GM12878 (cell line): ENCODE data around the gene NBR1. TPM values are rescaled to one million over a fixed set of nuclear protein-coding genes. Genes with fewer than 3 reads are reported as not detected.

Experiments used
- ATAC-seq: fragments of 200-7000 bp; cut with Tn5 transposase; 3 replicates; pipeline ENCODE4 v1.9.1; 2020; ENCODE audit warnings: mild to moderate bottlenecking, moderate library complexity
- BruUV-seq: library from RNA; stranded (reverse); fragments of 400-500 nt; replicated peaks from 2 replicates; lab custom pipeline; 2021; lab: Mats Ljungman, UMichigan
- CTCF ChIA-PET: fragments of 300-600 bp; sonication (Branson Sonifier 250); formaldehyde crosslinking; extraction: SDS; loops from one replicate; lab custom pipeline; 2021; ENCODE audit warnings: inconsistent platforms; lab: Yijun Ruan, JAX
- POLR2A ChIA-PET: fragments of 350-600 bp; formaldehyde crosslinking; extraction: SDS; loops from one replicate; lab custom pipeline; 2021; ENCODE audit warnings: inconsistent platforms; lab: Charles Lee
- RAD21 ChIA-PET: fragments of 300-600 bp; sonication (Branson Sonifier 250); formaldehyde crosslinking; loops from one replicate; lab custom pipeline; 2023; ENCODE audit warnings: antibody characterized with exemption; ENCODE audit not compliant: unreplicated experiment; lab: Charles Lee
- SMC1A ChIA-PET: fragments of 300-600 bp; sonication (Branson Sonifier 250); formaldehyde crosslinking; loops from one replicate; lab custom pipeline; 2023; ENCODE audit not compliant: unreplicated experiment, uncharacterized antibody; lab: Charles Lee
- DNase-seq: peaks from one replicate; pipeline ENCODE4 v3.0.0-alpha.2; 2011; ENCODE audit warnings: low read depth, low spot score
- FAIRE-seq: peaks from 3 replicates; lab custom pipeline; 2011; peaks lifted over from hg19 to GRCh38; lab: Jason Lieb, UNC
- H2AFZ ChIP-seq: 2 replicates; pipeline ENCODE4 v1.6.0; 2011; ENCODE audit warnings: low read depth, low read length, control low read depth; ENCODE audit not compliant: control insufficient read depth
- H3K27ac ChIP-seq: 2 replicates; pipeline ENCODE4 v1.5.1; 2011; ENCODE audit warnings: control low read depth; ENCODE audit not compliant: control insufficient read depth, insufficient read depth
- H3K27me3 ChIP-seq, 2 experiments: replicated peaks in 1 of 2; 2 replicates each; pipeline versions ENCODE4 v1.6.0 to v1.6.1; 2011; ENCODE audit warnings: low read length in 1 of 2; ENCODE audit not compliant: control insufficient read depth in 2 of 2, insufficient read depth in 2 of 2
- H3K36me3 ChIP-seq, 2 experiments: 2 replicates each; pipeline ENCODE4 v1.5.1; 2011; ENCODE audit warnings: low read length in 1 of 2; ENCODE audit not compliant: control insufficient read depth in 2 of 2, insufficient read depth in 2 of 2
- H3K4me1 ChIP-seq: 2 replicates; pipeline ENCODE4 v1.6.1; 2011; ENCODE audit warnings: mild to moderate bottlenecking, low read length, moderate library complexity, mixed read lengths; ENCODE audit not compliant: control insufficient read depth, insufficient read depth
- H3K4me2 ChIP-seq: 2 replicates; pipeline ENCODE4 v1.6.0; 2011; ENCODE audit warnings: control low read depth; ENCODE audit not compliant: control insufficient read depth, insufficient read depth
- H3K4me3 ChIP-seq: fragments of 200-600 bp; sonication (generic); 2 replicates; pipeline ENCODE4 v1.5.1; 2016
- H3K79me2 ChIP-seq: 2 replicates; pipeline ENCODE4 v1.6.0; 2011; ENCODE audit warnings: low read length; ENCODE audit not compliant: control insufficient read depth, insufficient read depth
- H3K9ac ChIP-seq: 2 replicates; pipeline ENCODE4 v1.8.0; 2011; ENCODE audit warnings: low read length, control low read depth, mixed read lengths; ENCODE audit not compliant: control insufficient read depth, insufficient read depth
- H3K9me3 ChIP-seq: replicated peaks from 3 replicates; pipeline ENCODE4 v1.5.1; 2011; ENCODE audit warnings: mild to moderate bottlenecking, low read length; ENCODE audit not compliant: control insufficient read depth, insufficient read depth
- H4K20me1 ChIP-seq: 2 replicates; pipeline ENCODE4 v1.6.0; 2011; ENCODE audit not compliant: control insufficient read depth, insufficient read depth
- CHD2 ChIP-seq: IDR thresholded peaks from 2 replicates; pipeline ENCODE4 v1.6.1; 2011; ENCODE audit warnings: low read depth, low read length, improper control_type of control experiment, borderline replicate concordance
- EZH2 ChIP-seq: IDR thresholded peaks from 2 replicates; pipeline ENCODE4 v1.6.1; 2012; ENCODE audit warnings: low read depth, mild to moderate bottlenecking, control low read depth, inconsistent platforms, low read length, borderline replicate concordance; ENCODE audit not compliant: control insufficient read depth
- RBBP5 ChIP-seq: fragments of 200-600 bp; sonication (generic); conservative IDR thresholded peaks from 2 replicates; pipeline ENCODE4 v1.6.1; 2016
- TBL1XR1 ChIP-seq: IDR thresholded peaks from 2 replicates; pipeline ENCODE4 v1.6.1; 2012; ENCODE audit warnings: low read depth, low read length, improper control_type of control experiment
- YY1 ChIP-seq: IDR thresholded peaks from 2 replicates; pipeline ENCODE4 v1.6.1; 2011; ENCODE audit warnings: low read depth, mild to moderate bottlenecking, low read length
- WGBS: methylation state at CpG from one replicate; pipeline ENCODE4 v1.1.6; 2016; ENCODE audit warnings: low lambda C conversion rate; ENCODE audit not compliant: insufficient replicate concordance, insufficient coverage; ENCODE audit errors: missing lambda C conversion rate; 5-methylcytosine and 5-hydroxymethylcytosine counted together
- in situ Hi-C: fragments of 300-500 bp; cut with MboI; formaldehyde crosslinking; loops from 9 replicates; pipeline ENCODE4 v1.14.3; 2018; ENCODE audit warnings: mixed read lengths
- intact Hi-C: fragments of 100-400 bp; cut with micrococcal nuclease; formaldehyde crosslinking; loops from one replicate; pipeline ENCODE4 v1.14.2; 2022; ENCODE audit not compliant: unreplicated experiment
- polyA plus RNA-seq, 11 experiments: library from polyadenylated mRNA; depleted of rRNA in 4 of 11; unstranded in 6 of 11; stranded (reverse) in 5 of 11; fragments of >200 nt; fragmentation: Nextera tagmentation in 4 of 11; fragmentation: Illumina TruSeq in 1 of 11; extraction: Ambion mirVana in 4 of 11; extraction: Trizol in 1 of 11; gene quantifications; 1 replicate in 1 of 11; 2 replicates in 10 of 11; pipeline versions ENCODE4 v1.2.1 to v1.2.3, GENCODE V29; 2011 to 2016; ENCODE audit warnings: inconsistent platforms in 2 of 11, missing spikeins in 2 of 11, low read depth in 1 of 11
- total RNA-seq, 4 experiments: library from RNA; depleted of rRNA in 3 of 4; stranded (reverse); fragments of >200 nt in 3 of 4; fragmentation: Illumina TruSeq in 1 of 4; extraction: Trizol in 1 of 4; gene quantifications; 2 replicates each; pipeline versions ENCODE4 v1.2.1 to v1.2.3, GENCODE V29; 2013 to 2021
- TF ChIP-seq, protein P1 (sequence below): fragments of 450-650 bp; IDR thresholded peaks from 2 replicates; pipeline ENCODE4 v1.6.1; 2017; ENCODE audit warnings: mild to moderate bottlenecking, moderate library complexity

The NBR1 gene
- total and polyA plus RNA-seq, 10 of the 15 experiments (the other 5 are each of a cell fraction or from before 2014, with no cell fraction given), result 3.5 to 55.2 (median 28.2) TPM

DNA sequence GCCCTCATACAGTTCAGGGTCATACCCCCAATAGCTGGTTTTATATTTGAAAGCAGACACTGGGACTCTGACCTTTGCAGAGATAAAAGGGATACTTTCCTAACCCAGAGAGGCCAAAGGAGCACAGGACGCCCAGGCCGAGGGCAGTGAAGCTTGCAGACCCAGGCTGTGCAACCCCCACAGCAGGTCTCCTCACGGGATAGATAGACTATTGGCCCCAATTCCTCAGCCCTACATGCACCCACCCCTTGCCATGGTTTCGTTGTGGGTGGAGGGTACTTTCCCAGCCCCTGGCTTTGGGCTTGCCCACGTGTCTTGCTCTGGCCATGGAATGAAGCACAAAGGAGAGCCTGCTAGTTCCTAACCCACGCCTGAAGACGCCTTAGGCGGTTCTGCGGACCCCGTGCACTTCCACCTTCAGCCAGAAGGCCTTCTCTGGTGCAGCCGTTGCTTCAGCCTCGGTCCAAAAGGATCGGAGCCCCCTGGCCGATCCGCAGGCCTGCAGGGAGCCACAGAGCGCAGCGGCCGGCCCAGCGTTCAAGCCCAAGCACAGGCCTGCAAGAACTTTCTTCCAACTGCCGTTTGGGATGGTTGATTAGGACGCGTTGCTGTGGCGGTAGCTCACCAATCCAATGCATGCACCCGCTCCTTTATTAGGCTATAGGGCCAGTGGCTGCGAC, 36.1 kb upstream of the NBR1 start (continued):
- TF ChIP-seq, protein P1, sequence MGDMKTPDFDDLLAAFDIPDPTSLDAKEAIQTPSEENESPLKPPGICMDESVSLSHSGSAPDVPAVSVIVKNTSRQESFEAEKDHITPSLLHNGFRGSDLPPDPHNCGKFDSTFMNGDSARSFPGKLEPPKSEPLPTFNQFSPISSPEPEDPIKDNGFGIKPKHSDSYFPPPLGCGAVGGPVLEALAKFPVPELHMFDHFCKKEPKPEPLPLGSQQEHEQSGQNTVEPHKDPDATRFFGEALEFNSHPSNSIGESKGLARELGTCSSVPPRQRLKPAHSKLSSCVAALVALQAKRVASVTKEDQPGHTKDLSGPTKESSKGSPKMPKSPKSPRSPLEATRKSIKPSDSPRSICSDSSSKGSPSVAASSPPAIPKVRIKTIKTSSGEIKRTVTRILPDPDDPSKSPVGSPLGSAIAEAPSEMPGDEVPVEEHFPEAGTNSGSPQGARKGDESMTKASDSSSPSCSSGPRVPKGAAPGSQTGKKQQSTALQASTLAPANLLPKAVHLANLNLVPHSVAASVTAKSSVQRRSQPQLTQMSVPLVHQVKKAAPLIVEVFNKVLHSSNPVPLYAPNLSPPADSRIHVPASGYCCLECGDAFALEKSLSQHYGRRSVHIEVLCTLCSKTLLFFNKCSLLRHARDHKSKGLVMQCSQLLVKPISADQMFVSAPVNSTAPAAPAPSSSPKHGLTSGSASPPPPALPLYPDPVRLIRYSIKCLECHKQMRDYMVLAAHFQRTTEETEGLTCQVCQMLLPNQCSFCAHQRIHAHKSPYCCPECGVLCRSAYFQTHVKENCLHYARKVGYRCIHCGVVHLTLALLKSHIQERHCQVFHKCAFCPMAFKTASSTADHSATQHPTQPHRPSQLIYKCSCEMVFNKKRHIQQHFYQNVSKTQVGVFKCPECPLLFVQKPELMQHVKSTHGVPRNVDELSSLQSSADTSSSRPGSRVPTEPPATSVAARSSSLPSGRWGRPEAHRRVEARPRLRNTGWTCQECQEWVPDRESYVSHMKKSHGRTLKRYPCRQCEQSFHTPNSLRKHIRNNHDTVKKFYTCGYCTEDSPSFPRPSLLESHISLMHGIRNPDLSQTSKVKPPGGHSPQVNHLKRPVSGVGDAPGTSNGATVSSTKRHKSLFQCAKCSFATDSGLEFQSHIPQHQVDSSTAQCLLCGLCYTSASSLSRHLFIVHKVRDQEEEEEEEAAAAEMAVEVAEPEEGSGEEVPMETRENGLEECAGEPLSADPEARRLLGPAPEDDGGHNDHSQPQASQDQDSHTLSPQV, result no peak
- no peak for TF ChIP-seq RBBP5

DNA sequence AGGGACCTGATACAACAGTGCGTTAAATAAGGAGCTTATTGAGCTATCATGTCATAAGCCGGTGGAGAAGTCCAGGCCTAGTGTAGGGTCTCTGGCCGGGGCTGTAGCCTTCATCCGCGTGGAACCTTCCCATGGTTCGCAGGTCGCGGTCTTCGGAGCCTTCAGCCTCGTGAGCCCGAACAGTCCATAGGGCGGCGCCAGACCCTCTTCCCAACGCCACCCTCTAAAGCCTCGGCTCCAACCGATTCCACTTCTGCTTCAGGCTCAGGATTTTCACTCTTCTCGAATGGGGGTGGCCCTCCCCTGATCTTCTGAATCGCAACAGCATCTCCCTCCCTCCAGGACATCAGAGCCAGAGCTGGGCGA, 35.6 kb upstream of the NBR1 start:
- H3K36me3 ChIP-seq, result no peaks in the 10 kb centered on the region
- no peaks in the 10 kb centered on the region for H4K20me1 ChIP-seq
- ChIA-PET POLR2A (no interaction called here), CTCF (no interaction called here), RAD21 (no interaction called here), SMC1A (no interaction called here)
- intact Hi-C loops (no loop called here), in situ Hi-C loops (no loop called here)
- DNase-seq, result no peak
- no peak overlapping the region for H3K4me2 ChIP-seq
- no peaks in the 10 kb centered on the region for H3K27me3 ChIP-seq
- TF ChIP-seq YY1, result no peak
- TF ChIP-seq EZH2, result no peak
- TF ChIP-seq TBL1XR1, result no peak
- TF ChIP-seq CHD2, result no peak
- ATAC-seq, result no peak
- BruUV-seq, result no TSS peak
- H3K27ac ChIP-seq, result no peak overlapping the region
- WGBS, result 97% methylated on average over 19 of the region's 19 CpGs
- H2AFZ ChIP-seq, result no peak overlapping the region
- no peak for FAIRE-seq
- H3K9ac ChIP-seq, result no peak overlapping the region
- H3K4me3 ChIP-seq, result no peak overlapping the region
- 0 out of 2 replicates have a peak, but pooled peaks cover 4% of the 10 kb centered on the region for H3K4me1 ChIP-seq
- no peaks in the 10 kb centered on the region for H3K79me2 ChIP-seq
- H3K9me3 ChIP-seq, result no peaks in the 10 kb centered on the region
